ENCODE results near the gene CLBA1. TPM values are rescaled to one million over a fixed set of nuclear protein-coding genes. Genes with fewer than 3 reads are reported as not detected.
"Not testable (repeated sequence)": the region's sequence is repeated elsewhere in the genome, so short reads cannot be mapped to it uniquely, and the experiment has no call there.

CLBA1 gene
- total RNA-seq, 4 donors from 2014 or later = 0.71 to 4.0 (median 3.3) TPM

- H3K36me3 ChIP-seq = no peaks in the 10 kb centered on the region
- no peaks in the 10 kb centered on the region for H3K4me1 ChIP-seq
- H3K27ac ChIP-seq = no peak overlapping the region
- TF ChIP-seq CTCF (IDR thresholded peaks at IDR 0.05 in 4 of 5, conservative IDR thresholded peaks at IDR 0.05 in 1 of 5) (no peak), POLR2A (IDR thresholded peaks at IDR 0.05) (no peak)
- no peak overlapping the region for H3K4me3 ChIP-seq
- in situ Hi-C loops (cut with MboI; ENCODE audit: low sequenced_read_pairs in 4 of 4) = no loop called here
- ATAC-seq (no peak), DNase-seq (no peak)
- H3K27me3 ChIP-seq = peaks cover 0 to 8% (median 0%) of the 10 kb centered on the region in 3 donors
- no peaks in the 10 kb centered on the region for H3K9me3 ChIP-seq
- intact Hi-C loops (cut with DNase I; ENCODE audit: low total_unique reads) = no loop called here
These were observed 45.0 kb upstream of the CLBA1 start for GRCh38 chr14:104940526-104941150.

DNA sequence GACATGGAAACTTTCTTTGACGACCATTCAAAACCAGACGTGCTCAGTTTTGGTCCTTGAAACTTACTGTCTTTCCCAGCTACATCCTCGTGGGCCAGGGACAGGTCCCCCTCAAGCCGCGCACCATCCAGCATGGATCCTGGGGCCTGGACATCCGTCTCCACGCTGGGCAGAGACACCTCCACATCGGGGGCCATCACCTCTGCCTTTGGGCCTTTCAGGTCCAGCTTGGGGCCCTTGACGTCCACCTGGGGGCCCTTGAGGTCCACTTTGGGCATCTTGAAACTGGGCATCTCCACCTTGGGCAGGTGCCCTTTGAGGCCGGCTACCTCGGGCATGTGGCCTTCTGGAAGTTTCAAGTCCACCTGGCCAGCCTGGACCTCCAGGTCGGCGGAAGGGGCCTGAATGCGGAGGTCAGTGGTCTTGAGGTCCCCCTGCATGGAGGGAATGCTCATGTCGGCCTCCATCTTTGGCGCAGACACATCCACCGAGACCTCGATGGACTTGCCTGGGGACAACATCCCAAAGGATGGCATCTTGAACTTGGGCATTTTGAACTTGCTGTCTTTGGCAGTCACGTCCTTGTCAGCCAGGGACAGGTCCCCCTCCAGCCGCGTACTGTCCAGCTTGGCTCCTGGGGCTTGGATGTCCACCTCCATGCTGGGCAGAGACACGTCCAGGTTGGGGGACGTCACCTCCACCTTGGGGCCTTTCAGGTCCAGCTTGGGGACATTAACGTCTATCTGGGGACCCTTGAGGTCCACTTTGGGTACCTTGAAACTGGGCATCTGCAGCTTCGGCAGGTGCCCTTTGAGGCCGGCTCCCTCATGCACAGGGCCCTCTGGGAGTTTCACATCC is 43.9 kb upstream of the CLBA1 start:
- ATAC-seq = no peak
- DNase-seq = no peak
- intact Hi-C loops (cut with DNase I; ENCODE audit: low total_unique reads) = no loop called here

DNA sequence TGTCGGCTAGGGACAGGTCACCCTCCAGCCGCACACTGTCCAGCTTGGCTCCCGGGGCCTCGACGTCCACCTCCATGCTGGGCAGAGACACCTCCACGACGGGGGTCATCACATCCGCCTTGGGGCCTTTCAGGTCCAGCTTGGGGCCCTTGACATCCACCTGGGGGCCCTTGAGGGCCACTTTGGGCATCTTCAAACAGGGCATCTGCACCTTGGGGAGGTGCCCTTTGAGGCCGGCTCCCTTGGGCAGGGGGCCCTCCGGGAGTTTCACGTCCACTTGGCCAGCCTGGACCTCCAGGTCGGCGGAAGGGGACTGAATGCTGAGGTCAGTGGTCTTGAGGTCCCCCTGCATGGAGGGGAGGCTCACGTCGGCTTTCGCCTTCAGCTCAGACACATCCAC is 43.0 kb upstream of the CLBA1 start:
- no peak overlapping the region for H3K4me3 ChIP-seq
- H3K36me3 ChIP-seq = no peaks in the 10 kb centered on the region
- in situ Hi-C loops (cut with MboI; ENCODE audit: low sequenced_read_pairs in 4 of 4) (no loop called here), intact Hi-C loops (cut with DNase I; ENCODE audit: low total_unique reads) (no loop called here)
- H3K27ac ChIP-seq = no peak overlapping the region
- ATAC-seq = no peak
- TF ChIP-seq CTCF (IDR thresholded peaks at IDR 0.05 in 4 of 5, conservative IDR thresholded peaks at IDR 0.05 in 1 of 5) = no peak
- TF ChIP-seq POLR2A (IDR thresholded peaks at IDR 0.05) = no peak
- H3K4me1 ChIP-seq = no peaks in the 10 kb centered on the region
- H3K9me3 ChIP-seq = no peaks in the 10 kb centered on the region
- peaks cover 0 to 8% (median 0%) of the 10 kb centered on the region in 3 donors for H3K27me3 ChIP-seq
- no peak for DNase-seq

More for the DNA sequence above, 43.9 kb upstream of the CLBA1 start:
- peaks cover 0 to 8% (median 0%) of the 10 kb centered on the region in 3 donors for H3K27me3 ChIP-seq
- no peaks in the 10 kb centered on the region for H3K36me3 ChIP-seq
- no peaks in the 10 kb centered on the region for H3K4me1 ChIP-seq
- no peak overlapping the region for H3K27ac ChIP-seq
- no peak overlapping the region for H3K4me3 ChIP-seq
- TF ChIP-seq CTCF (IDR thresholded peaks at IDR 0.05 in 4 of 5, conservative IDR thresholded peaks at IDR 0.05 in 1 of 5) = no peak
- no peak for TF ChIP-seq POLR2A (IDR thresholded peaks at IDR 0.05)
- no peaks in the 10 kb centered on the region for H3K9me3 ChIP-seq
- in situ Hi-C loops (cut with MboI; ENCODE audit: low sequenced_read_pairs in 4 of 4) = no loop called here

DNA sequence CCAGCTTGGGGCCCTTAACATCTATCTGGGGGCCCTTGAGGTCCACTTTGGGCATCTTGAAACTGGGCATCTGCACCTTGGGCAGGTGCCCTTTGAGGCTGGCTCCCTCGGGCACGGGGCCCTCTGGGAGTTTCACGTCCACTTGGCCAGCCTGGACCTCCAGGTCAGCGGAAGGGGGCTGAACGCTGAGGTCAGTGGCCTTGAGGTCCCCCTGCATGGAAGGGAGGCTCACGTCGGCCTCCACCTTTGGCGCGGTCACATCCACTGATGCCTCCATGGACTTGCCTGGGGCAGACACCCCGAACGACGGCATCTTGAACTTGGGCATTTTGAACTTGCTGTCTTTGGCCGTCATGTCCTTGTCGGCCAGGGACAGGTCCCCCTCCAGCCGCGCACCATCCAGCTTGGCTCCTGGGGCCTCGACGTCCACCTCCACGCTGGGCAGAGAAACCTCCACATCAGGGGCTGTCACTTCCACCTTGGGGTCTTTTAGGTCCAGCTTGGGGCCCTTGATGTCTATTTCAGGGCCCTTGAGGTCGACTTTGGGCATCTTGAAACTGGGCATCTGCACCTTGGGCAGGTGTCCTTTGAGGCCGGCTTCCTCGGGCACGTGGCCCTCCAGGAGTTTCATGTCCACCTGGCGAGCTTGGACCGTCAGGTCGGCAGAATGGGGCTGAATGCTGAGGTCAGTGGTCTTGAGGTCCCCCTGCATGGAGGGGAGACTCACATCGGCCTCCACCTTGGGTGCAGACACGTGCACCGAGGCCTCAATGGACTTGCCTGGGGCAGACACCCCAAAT is 42.2 kb upstream of the CLBA1 start:
- H3K27me3 ChIP-seq; intact Hi-C loops (cut with DNase I; ENCODE audit: low total_unique reads); in situ Hi-C loops (cut with MboI; ENCODE audit: low sequenced_read_pairs in 4 of 4); H3K4me1 ChIP-seq; DNase-seq; ATAC-seq; H3K27ac ChIP-seq; H3K4me3 ChIP-seq; H3K9me3 ChIP-seq; H3K36me3 ChIP-seq: not testable (repeated sequence)

DNA sequence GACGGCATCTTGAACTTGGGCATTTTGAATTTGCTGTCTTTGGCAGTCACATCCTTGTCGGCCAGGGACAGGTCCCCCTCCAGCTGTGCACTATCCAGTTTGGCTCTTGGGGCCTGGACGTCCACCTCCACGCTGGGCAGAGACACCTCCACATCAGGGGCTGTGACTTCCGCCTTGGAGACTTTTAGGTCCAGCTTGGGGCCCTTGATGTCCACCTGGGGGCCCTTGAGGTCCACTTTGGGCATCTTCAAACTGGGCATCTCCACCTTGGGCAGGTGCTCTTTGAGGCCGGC is 41.6 kb upstream of the CLBA1 start:
- H3K36me3 ChIP-seq; H3K4me1 ChIP-seq; ATAC-seq; in situ Hi-C loops (cut with MboI; ENCODE audit: low sequenced_read_pairs in 4 of 4); DNase-seq; H3K4me3 ChIP-seq; H3K27me3 ChIP-seq; H3K9me3 ChIP-seq; H3K27ac ChIP-seq; intact Hi-C loops (cut with DNase I; ENCODE audit: low total_unique reads): not testable (repeated sequence)

GRCh38 chr14:104944436-104945205 is 41.0 kb upstream of the CLBA1 start:
- DNase-seq; H3K4me1 ChIP-seq; intact Hi-C loops (cut with DNase I; ENCODE audit: low total_unique reads); H3K9me3 ChIP-seq; in situ Hi-C loops (cut with MboI; ENCODE audit: low sequenced_read_pairs in 4 of 4); ATAC-seq; H3K4me3 ChIP-seq; H3K27me3 ChIP-seq; H3K36me3 ChIP-seq; H3K27ac ChIP-seq: not testable (repeated sequence)

DNA sequence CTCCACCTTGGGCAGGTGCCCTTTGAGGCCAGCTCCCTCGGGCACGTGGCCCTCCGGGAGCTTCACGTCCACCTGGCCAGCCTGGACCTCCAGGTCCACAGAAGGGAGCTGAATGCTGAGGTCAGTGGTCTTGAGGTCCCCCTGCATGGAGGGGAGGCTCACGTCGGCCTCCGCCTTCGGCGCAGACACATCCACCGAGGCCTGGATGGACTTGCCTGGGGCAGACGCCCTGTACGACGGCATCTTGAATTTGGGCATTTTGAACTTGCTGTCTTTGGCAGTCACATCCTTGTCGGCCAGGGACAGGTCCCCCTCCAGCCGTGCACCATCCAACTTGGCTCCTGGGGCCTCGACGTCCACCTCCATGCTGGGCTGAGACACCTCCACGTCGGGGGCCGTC is 40.3 kb upstream of the CLBA1 start:
- in situ Hi-C loops (cut with MboI; ENCODE audit: low sequenced_read_pairs in 4 of 4); H3K36me3 ChIP-seq; H3K27ac ChIP-seq; intact Hi-C loops (cut with DNase I; ENCODE audit: low total_unique reads); ATAC-seq; H3K4me3 ChIP-seq; H3K9me3 ChIP-seq; H3K4me1 ChIP-seq; H3K27me3 ChIP-seq; DNase-seq: not testable (repeated sequence)

All from gastrocnemius medialis (tissue), 4 donors.